IPS DF 4.7 (cell line): ENCODE measurements around the gene SIN3A.
A peak's percentile ranks its signal among the peaks of the same experiment; 100 is the strongest.
"Not testable (repeated sequence)": the region's sequence is repeated elsewhere in the genome, so short reads cannot be mapped to it uniquely, and the experiment has no call there.

ENCODE experiments used
- DNase-seq: peaks from one replicate; pipeline ENCODE4 v3.0.0-alpha.2; 2013; ENCODE audit warnings: low spot score; ENCODE audit errors: extremely low read depth

SIN3A gene

GRCh38 chr15:75335705-75336355 lies 115.7 kb downstream of the SIN3A start, which contains the start of gene COMMD4:
TSS of gene COMMD4 (plus strand) at chr15:75336063. CDS start at chr15:75336090, 27 bp downstream.
- peak; percentile 75 for DNase-seq

DNA sequence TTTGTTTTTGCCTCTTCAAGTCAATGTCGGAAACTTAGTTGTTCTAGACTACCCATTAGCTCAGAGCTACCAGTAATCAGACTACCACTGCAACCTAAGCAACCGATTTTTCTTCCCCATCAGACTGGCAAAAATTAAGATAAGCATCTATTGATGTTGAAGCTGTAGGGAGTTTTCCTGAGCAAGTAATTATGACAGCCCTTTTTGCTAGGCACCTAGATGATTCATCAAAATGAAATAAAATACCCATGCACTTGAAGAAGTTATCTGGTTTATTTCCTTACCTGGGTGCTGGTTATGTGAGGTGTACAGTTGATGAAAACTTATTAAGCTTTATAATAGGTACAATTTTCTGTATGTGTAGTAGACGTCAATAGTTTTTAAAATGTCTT lies 116.2 kb downstream of the SIN3A start:
- DNase-seq, result no peak

DNA sequence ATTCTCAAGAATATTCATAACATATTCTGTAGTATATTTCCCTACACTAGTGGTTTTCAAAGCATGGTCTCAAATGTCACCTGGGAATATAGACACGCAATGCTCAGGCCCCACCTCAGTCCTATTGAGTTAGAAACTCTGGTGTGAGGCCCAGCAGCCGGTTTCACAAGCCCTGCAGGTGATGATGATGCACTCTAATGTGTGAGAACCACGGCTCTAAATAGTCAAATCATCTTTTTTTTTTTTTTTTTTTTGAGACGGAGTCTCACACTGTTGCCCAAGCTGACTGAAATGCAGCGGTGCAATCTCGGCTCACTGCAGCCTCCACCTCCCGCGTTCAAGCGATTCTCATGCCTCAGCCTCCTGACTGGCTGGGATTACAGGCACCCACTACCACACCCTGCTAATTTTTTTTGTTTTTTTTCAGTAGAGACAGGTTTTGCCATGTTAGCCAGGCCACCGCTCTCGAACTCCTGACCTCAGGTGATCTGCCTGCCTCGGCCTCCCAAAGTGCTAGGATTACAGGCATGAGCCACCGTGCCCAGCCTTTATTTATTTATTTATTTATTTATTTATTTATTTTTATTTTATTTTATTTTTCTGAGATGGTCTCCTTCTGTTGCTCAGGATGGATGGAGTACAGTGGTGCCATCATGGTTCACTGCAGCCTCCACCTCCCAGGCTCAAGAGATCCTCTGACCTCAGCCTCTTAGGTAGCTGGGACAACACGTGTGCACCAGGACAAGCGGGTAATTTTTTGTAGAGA lies 117.7 kb downstream of the SIN3A start:
- not testable (repeated sequence) for DNase-seq

DNA sequence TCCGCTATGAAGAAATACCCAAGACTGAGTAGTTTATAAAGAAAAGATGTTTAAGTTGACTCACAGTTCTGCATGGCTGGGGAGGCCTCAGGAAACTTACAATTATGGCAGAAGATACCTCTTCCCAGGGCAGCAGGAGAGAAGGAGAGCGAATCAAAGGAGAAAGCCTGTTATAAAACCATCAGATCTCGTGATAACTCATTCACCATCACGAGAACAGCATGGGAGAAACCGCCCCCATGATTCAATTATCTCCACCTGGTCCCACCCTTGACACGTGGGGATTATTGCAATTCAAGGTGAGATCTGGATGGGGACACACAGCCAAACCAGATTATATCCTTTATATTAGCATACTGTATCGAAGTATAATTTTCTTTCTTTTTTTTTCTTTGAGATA lies 119.4 kb downstream of the SIN3A start:
- DNase-seq, result not testable (repeated sequence)

DNA sequence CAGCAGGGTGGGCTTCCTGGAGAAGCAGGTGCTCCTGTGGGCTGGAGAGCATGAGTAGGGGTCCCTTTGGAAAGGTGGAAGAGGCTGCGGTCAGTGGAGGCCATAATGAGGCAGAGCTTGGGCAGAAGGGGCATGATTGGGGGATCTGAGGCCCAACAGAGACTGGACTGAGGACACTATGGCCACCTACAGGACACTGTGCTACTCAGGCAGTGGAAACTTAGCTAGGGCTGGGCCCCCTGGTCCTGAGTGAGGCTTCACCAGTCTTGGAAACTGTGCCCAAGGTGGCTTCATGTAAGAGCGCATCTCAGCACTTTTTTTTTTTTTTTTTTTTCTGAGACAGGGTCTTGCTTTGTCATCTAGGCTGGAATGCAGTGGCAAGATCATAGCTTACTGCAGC lies 121.9 kb downstream of the SIN3A start:
- DNase-seq, result no peak

DNA sequence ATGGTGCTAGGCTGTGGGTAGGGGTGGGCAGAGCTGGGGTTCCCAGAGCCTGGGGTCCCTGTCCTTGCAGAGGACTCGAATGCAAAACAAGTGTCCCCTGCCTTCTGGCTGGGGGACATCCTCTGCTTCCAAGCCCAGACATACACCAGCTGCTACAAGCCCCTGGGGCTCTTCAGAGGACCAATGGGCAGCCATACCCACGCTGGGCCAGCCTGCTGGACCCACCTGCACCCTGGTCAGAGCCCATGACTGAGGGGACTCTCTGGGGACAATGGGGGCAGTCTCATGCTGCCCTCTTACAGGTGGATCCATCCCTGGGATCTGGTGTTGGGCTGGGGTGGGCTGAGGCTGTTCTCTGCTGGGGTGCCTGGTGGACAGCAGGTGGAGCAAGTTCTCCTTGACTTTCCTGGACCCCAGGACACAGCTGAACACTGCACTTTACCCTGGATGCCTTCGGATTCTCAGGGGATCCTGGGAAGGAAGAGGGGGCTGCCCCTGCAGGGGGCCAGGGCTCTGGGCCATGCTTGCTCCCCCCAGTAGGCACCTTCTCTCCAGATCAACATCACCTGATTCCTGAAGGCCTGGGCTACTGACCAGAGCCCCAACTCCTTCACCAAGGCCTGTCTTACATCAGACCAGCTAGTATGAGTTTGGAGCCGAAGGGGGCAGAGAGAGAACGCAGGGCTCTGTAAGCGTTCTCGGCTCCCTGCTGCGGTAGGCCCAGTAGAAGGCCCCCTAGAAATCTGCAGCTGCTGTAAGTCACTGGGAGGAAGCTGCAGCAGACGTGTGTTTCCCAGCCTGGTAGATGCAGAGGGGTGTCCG lies 122.8 kb downstream of the SIN3A start:
- no peak for DNase-seq

DNA sequence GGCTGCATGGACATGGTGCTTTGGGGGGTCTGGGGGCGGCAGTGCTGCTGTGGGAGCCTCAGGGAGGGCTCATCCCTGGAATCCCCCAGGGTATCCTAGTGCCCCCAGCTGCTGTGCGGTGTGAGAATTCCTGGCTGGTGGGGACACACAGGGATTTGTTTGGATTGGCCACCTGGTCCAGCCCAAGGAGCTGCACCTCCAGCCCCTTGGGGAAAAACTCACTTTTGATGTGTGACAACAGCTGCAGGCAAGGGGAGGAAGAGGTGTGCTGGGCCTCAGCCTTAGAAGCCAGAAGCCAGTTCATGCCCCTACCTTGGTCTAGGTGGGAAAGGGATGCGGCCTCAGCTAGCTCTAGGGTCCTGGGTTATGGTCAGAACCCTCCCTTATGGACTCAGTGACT lies 124.0 kb downstream of the SIN3A start:
- DNase-seq, result no peak

DNA sequence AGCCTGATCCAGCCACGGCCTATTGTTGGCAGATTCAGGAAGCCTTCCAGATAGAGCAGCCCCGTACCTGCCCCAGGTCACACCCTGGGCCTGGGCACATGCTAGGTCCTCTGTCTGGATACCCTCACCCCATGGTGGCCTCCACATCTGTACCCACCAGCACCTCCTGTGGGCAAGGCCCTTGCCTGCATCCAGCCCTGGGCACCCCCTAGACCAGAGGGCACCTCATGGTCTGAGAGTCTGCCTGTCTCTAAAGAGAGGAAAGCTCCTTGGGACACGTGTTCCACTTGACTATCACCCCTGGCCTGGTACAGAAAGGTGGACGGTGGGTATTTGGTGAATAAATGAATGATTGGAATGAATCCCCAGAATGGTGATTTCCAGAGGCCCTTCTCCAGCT lies 124.5 kb downstream of the SIN3A start:
- no peak for DNase-seq

DNA sequence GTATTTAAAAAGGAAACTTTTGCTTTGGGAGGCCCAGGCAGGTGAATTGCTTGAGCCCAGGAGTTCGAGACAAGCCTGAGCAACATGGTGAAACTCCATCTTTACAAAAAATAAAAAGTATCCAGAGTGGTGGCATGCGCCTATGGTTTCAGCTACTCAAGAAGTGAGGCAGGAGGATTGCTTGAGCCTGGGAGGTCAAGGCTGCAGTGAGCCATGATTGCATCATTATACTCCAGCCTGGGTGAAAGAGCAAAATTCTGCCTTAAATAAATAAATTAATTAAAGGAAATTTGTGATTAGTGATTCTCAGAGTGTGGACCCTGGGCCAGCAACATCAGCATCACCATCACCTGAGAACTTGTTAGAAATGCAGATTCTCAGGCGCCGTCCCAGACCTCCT lies 125.6 kb downstream of the SIN3A start:
- DNase-seq, result no peak

- no peak for DNase-seq
Observed at GRCh38 chr15:75321711-75322110, 129.8 kb downstream of the SIN3A start.
